ENCODE measurements around the gene RNF180.

Gene RNF180

GRCh38 chr5:64207978-64208377 lies 42.3 kb downstream of the RNF180 start:
- TF ChIP-seq EZH2 (IDR thresholded peaks at IDR 0.05; ENCODE audit: borderline replicate concordance, low read length), result no peak
- peak; percentile 27 for TF ChIP-seq CTCF (IDR thresholded peaks at IDR 0.05; ENCODE audit: low read length)
- no peak overlapping the region for H3K4me2 ChIP-seq (ENCODE audit: low read length)
- H4K20me1 ChIP-seq (ENCODE audit: insufficient read depth, low read length), result no peaks in the 10 kb centered on the region
- no peak overlapping the region for H3K4me3 ChIP-seq (ENCODE audit: low read depth, low read length, poor library complexity, severe bottlenecking)
- H3K9ac ChIP-seq (ENCODE audit: low read length), result no peak overlapping the region
- no peaks in the 10 kb centered on the region for H3K9me3 ChIP-seq (ENCODE audit: low read length)
- H3K79me2 ChIP-seq (ENCODE audit: insufficient read depth, low read length), result no peaks in the 10 kb centered on the region
- H3K9me2 ChIP-seq (ENCODE audit: low read depth, low read length), result no peaks in the 10 kb centered on the region
- H3K27me3 ChIP-seq (ENCODE audit: insufficient read depth, low read length), result no peaks in the 10 kb centered on the region
- H3F3A ChIP-seq (ENCODE audit: insufficient read depth, low read length), result no peaks in the 10 kb centered on the region
- no peaks in the 10 kb centered on the region for H3K4me1 ChIP-seq (ENCODE audit: insufficient read depth, low read length, severe bottlenecking)
- H2AFZ ChIP-seq (ENCODE audit: low read length), result no peak overlapping the region
- H3K27ac ChIP-seq (ENCODE audit: low read depth, low read length, poor library complexity, severe bottlenecking), result no peak overlapping the region
- no peaks in the 10 kb centered on the region for H3K36me3 ChIP-seq (ENCODE audit: insufficient read depth, low read length)

GRCh38 chr5:64209353-64209752 lies 43.7 kb downstream of the RNF180 start:
- Histone ChIP-seq H3K79me2 (ENCODE audit: insufficient read depth, low read length) (no peaks in the 10 kb centered on the region), H3F3A (ENCODE audit: insufficient read depth, low read length) (no peaks in the 10 kb centered on the region), H3K27me3 (ENCODE audit: insufficient read depth, low read length) (no peaks in the 10 kb centered on the region), H3K9me2 (ENCODE audit: low read depth, low read length) (no peaks in the 10 kb centered on the region), H3K4me2 (ENCODE audit: low read length) (no peak overlapping the region), H2AFZ (ENCODE audit: low read length) (no peak overlapping the region), H3K9ac (ENCODE audit: low read length) (no peak overlapping the region), H3K4me3 (ENCODE audit: low read depth, low read length, poor library complexity, severe bottlenecking) (no peak overlapping the region), H3K4me1 (ENCODE audit: insufficient read depth, low read length, severe bottlenecking) (no peaks in the 10 kb centered on the region), H3K27ac (ENCODE audit: low read depth, low read length, poor library complexity, severe bottlenecking) (no peak overlapping the region), H3K9me3 (ENCODE audit: low read length) (no peaks in the 10 kb centered on the region), H3K36me3 (ENCODE audit: insufficient read depth, low read length) (no peaks in the 10 kb centered on the region), H4K20me1 (ENCODE audit: insufficient read depth, low read length) (no peaks in the 10 kb centered on the region)
- TF ChIP-seq CTCF (IDR thresholded peaks at IDR 0.05; ENCODE audit: low read length), result no peak
- TF ChIP-seq EZH2 (IDR thresholded peaks at IDR 0.05; ENCODE audit: borderline replicate concordance, low read length), result no peak

GRCh38 chr5:64210866-64211265 lies 45.2 kb downstream of the RNF180 start:
- Histone ChIP-seq H3K9me3 (ENCODE audit: low read length) (no peaks in the 10 kb centered on the region), H2AFZ (ENCODE audit: low read length) (no peak overlapping the region), H3K9me2 (ENCODE audit: low read depth, low read length) (no peaks in the 10 kb centered on the region), H3K27me3 (ENCODE audit: insufficient read depth, low read length) (no peaks in the 10 kb centered on the region), H3K9ac (ENCODE audit: low read length) (no peak overlapping the region), H3K79me2 (ENCODE audit: insufficient read depth, low read length) (no peaks in the 10 kb centered on the region), H3K27ac (ENCODE audit: low read depth, low read length, poor library complexity, severe bottlenecking) (no peak overlapping the region), H3K4me2 (ENCODE audit: low read length) (no peak overlapping the region), H3K36me3 (ENCODE audit: insufficient read depth, low read length) (no peaks in the 10 kb centered on the region), H3K4me1 (ENCODE audit: insufficient read depth, low read length, severe bottlenecking) (no peaks in the 10 kb centered on the region), H3K4me3 (ENCODE audit: low read depth, low read length, poor library complexity, severe bottlenecking) (no peak overlapping the region), H3F3A (ENCODE audit: insufficient read depth, low read length) (no peaks in the 10 kb centered on the region), H4K20me1 (ENCODE audit: insufficient read depth, low read length) (no peaks in the 10 kb centered on the region)
- no peak for TF ChIP-seq CTCF (IDR thresholded peaks at IDR 0.05; ENCODE audit: low read length)
- TF ChIP-seq EZH2 (IDR thresholded peaks at IDR 0.05; ENCODE audit: borderline replicate concordance, low read length), result no peak
